Naive thymus-derived CD8-positive, alpha-beta T cell (primary cell): Measurements from ENCODE around the gene ZBED6. TPM values are rescaled to one million over a fixed set of nuclear protein-coding genes. Genes with fewer than 3 reads are reported as not detected.
"Not testable (repeated sequence)": the region's sequence is repeated elsewhere in the genome, so short reads cannot be mapped to it uniquely, and the experiment has no call there.

Experiments used
- ATAC-seq, 2 donors: fragments of 150-1000 bp; cut with Tn5 transposase in 1 of 2; sonication (Bioruptor Pico), chemical (Tn5 transposase) in 1 of 2; 1 replicate in 1 of 2; 2 replicates in 1 of 2; pipeline ENCODE4 v1.10.0; 2021; ENCODE audit warnings: mild to moderate bottlenecking in 2 of 2, moderate library complexity in 2 of 2
- POLR2A ChIA-PET: fragments of 350-600 bp; sonication (Branson Sonifier 250); formaldehyde crosslinking; loops from one replicate; lab custom pipeline; 2021; ENCODE audit warnings: antibody characterized with exemption; lab: Charles Lee
- DNase-seq, 10 donors: peaks; one replicate each; pipeline versions ENCODE4 v3.0.0 to v3.0.0-alpha.2; 2020 to 2022
- H3K27ac Mint-ChIP-seq, 10 donors: one replicate each; pipeline ENCODE4 v1.8.0; 2020 to 2022; ENCODE audit warnings: mild to moderate bottlenecking in 10 of 10, mixed read lengths in 10 of 10, moderate library complexity in 4 of 10, inconsistent platforms in 1 of 10
- H3K27me3 Mint-ChIP-seq, 5 donors: one replicate each; pipeline ENCODE4 v1.8.0; 2021 to 2022; ENCODE audit warnings: mixed read lengths in 5 of 5
- H3K36me3 Mint-ChIP-seq, 3 donors: one replicate each; pipeline ENCODE4 v1.8.0; 2020 to 2022; ENCODE audit warnings: mixed read lengths in 3 of 3, mild to moderate bottlenecking in 2 of 3, inconsistent platforms in 1 of 3
- H3K4me1 Mint-ChIP-seq, 4 donors: one replicate each; pipeline ENCODE4 v1.8.0; 2021 to 2022; ENCODE audit warnings: mixed read lengths in 4 of 4
- H3K4me3 Mint-ChIP-seq, 10 donors: one replicate each; pipeline ENCODE4 v1.8.0; 2020 to 2022; ENCODE audit warnings: mild to moderate bottlenecking in 10 of 10, mixed read lengths in 10 of 10, moderate library complexity in 6 of 10, inconsistent platforms in 1 of 10
- H3K9me3 Mint-ChIP-seq, 9 donors: one replicate each; pipeline ENCODE4 v1.8.0; 2020 to 2022; ENCODE audit warnings: mixed read lengths in 9 of 9, mild to moderate bottlenecking in 3 of 9, inconsistent platforms in 1 of 9, moderate library complexity in 1 of 9
- polyA plus RNA-seq, 3 donors: library from polyadenylated mRNA; unstranded; fragments of 300-500 nt; fragmentation: Illumina TruSeq; gene quantifications; one replicate each; pipeline ENCODE4 v1.2.3, GENCODE V29; 2021
- total RNA-seq, 8 experiments: library from RNA in 2 of 8; stranded (reverse) in 2 of 8; gene quantifications; one replicate each; pipeline ENCODE4 v1.2.3 and lab custom pipeline; 2021 to 2026

ZBED6 gene, protein sequence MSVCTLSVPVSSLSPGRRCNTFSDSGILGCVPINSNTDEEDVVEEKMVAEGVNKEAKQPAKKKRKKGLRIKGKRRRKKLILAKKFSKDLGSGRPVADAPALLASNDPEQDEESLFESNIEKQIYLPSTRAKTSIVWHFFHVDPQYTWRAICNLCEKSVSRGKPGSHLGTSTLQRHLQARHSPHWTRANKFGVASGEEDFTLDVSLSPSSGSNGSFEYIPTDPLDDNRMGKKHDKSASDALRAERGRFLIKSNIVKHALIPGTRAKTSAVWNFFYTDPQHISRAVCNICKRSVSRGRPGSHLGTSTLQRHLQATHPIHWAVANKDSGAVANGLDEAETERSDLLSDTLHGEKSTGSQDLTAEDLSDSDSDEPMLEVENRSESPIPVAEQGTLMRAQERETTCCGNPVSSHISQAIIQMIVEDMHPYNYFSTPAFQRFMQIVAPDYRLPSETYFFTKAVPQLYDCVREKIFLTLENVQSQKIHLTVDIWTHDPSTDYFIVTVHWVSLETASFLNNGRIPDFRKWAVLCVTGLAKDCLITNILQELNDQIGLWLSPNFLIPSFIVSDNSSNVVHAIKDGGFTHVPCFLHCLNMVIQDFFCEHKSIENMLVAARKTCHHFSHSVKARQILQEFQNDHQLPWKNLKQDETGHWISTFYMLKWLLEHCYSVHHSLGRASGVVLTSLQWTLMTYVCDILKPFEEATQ (N-terminal part only)
- total RNA-seq (10 to 100 TPM; 30.3 to 32.0 TPM), polyA plus RNA-seq (1 to 10 TPM; 1.1 to 1.2 (median 1.1) TPM), total RNA-seq (lab: John Stamatoyannopoulos, UW) (0.34 to 2.7 (median 1.3) reads per million in 6 experiments)

DNA sequence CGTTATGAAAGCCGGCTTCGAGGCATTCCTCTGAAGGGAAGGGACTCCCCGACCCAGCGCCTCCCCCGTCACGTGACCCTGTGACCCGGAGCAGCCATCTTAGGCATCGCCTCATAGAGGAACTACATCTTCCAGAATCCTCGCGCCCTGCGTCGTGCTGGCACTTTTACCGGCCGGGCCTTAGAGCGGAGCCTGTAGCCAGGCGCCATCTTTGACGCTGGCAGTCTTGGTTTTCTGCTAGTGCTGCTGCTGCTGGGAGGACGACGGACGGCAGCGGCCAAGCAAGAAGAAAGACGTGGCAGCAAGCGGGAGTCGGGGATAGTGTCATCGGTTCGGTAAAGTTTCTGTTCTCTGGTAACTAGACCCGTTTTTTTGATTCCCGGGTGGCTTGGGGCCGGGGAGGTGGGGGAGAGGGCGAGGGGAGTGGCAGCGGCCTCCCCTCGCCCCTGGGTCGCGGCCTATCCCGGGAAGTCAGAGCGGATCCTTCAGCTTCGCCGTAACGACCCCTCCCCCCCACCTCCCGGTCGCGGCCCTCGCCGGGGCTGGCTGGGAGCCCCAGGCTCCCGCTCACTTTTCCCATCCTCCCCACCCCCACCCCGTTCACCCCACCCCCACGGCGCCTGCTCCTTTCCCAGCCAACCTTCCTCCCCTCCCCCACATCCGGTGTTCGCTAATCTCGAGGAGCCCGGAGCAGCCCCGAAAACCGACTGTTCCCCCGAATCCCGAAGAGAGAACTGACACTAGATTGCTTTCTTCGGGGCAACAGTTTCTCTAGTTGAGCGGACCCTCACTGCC, at the start of gene ZBED6, which contains the start of gene ZC3H11A:
ZBED6 (plus strand) TSS at position 183 of the 795 bp plus-strand sequence. CDS start 1,900 bp downstream, outside the sequence.
ZC3H11A (plus strand) TSS at position 183 of the 795 bp plus-strand sequence. CDS start 21,448 bp downstream, outside the sequence.
- H3K4me3 Mint-ChIP-seq, result peak within 1 kb of the TSS; percentile 94 to 99 (median 98)
- DNase-seq, result peak; percentile 88 to 99 (median 98)
- H3K4me1 Mint-ChIP-seq, result peaks cover 15 to 58% (median 51%) of the 10 kb centered on the region in 4 donors
- H3K27ac Mint-ChIP-seq, result peak within 1 kb of the TSS; percentile 88 to 99 (median 97)
- H3K36me3 Mint-ChIP-seq, result peaks cover 5 to 30% (median 16%) of the 10 kb centered on the region in 3 donors
- no peaks in the 10 kb centered on the region for H3K9me3 Mint-ChIP-seq
- peak; percentile 98 for ATAC-seq
- H3K27me3 Mint-ChIP-seq, result no peaks in the 10 kb centered on the region
- POLR2A ChIA-PET, result interaction anchor here (0.7 kb wide), 1 partner anchor 167 kb away, joined by 3 read pairs; no protein-coding TSS in a partner anchor

DNA sequence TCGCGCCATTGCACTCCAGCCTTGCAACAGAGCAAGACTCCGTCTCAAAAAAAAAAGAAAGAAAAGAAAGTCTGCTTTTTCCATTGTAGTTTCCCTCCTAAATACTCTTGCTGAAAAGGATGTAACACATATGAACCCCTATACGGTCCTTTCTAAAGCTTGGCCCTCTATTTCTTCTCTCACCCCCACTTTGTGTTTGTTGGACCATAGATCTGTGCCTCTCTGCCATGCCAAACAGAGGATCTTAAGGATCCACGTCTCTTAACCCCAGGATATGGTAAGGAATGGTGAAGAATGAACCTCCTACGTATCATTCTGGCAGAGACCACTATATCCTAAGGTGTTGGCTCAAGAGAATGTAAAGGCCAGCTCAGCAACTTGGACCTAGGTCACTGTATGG, 49.1 kb upstream of the ZBED6 start:
- POLR2A ChIA-PET, result interaction anchor here (0.7 kb wide), 2 partner anchors 19 to 45 kb away, joined by 3 read pairs; partner anchors contain the start of gene LAX1
- Mint-ChIP-seq H3K4me1 (peaks cover 9 to 25% (median 23%) of the 10 kb centered on the region in 4 donors), H3K27ac (peak overlapping the region in 2 of 10 donors; percentile 20 to 56), H3K9me3 (no peaks in the 10 kb centered on the region), H3K4me3 (peak overlapping the region in 1 of 10 donors; percentile 2), H3K27me3 (no peaks in the 10 kb centered on the region), H3K36me3 (peaks cover 0 to 3% (median 0%) of the 10 kb centered on the region in 3 donors)
- no peak for ATAC-seq
- no peak for DNase-seq

DNA sequence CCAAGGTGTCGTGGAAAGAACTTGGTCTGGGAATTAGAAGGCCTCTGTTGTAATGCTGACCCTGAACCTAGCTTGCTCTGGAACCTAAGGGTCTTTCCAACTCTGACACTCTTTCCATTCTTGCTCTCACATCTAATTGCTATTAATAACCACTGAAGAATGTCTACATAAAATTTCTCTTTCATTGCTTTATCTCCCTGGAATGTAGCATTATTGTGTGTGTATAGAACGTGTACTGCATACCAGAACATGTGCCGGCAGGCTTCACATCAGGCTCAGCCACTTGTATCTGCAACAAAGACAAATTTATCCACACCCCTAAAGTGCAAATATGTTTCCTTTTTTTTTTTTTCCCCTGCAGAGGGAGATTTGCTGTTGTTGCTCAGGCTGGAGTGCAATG, 44.4 kb upstream of the ZBED6 start:
- ATAC-seq (no peak), DNase-seq (no peak)
- no peaks in the 10 kb centered on the region for H3K9me3 Mint-ChIP-seq
- H3K4me3 Mint-ChIP-seq, result no peak overlapping the region
- H3K27ac Mint-ChIP-seq, result peak overlapping the region in 1 of 10 donors; percentile 9
- H3K36me3 Mint-ChIP-seq, result no peaks in the 10 kb centered on the region
- POLR2A ChIA-PET, result interaction anchor here (0.6 to 1.7 kb wide), 3 partner anchors 14 to 475 kb away, joined by 3 to 5 read pairs (median 3); partner anchors contain the start of gene LAX1
- H3K4me1 Mint-ChIP-seq, result peaks cover 2 to 30% (median 19%) of the 10 kb centered on the region in 4 donors
- no peaks in the 10 kb centered on the region for H3K27me3 Mint-ChIP-seq

DNA sequence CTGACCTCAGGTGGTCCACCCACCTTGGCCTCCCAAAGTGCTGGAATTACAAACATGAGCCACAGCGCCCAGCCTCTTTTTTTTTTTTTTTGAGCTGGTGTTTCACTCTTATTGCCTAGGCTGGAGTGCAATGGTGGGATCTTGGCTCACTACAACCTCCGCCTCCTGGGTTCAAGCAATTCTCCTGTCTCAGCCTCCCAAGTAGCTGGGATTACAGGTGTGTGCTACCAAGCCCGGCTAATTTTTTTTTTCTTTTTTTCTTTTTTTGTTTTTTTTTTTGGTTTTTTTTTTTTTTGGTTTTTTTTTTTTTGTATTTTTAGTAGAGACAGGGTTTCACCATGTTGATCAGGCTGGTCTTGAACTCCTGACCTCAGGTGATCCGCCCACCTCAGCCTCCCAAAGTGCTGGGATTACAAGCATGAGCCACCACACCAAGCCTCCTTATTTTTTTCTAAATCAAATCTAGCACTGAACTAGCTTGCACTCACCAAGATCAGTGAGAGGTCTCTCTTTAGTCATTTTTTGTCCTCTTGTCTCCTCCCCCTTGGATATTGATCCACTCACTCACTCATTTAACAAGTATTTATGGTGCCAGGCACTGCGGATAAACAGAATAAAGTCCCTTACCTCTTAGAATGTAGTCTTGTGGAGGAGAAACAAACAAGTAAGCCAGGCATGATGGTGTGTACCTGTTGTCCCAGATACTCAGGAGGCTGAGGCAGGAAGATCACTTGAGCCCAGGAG, 43.6 kb upstream of the ZBED6 start:
- Mint-ChIP-seq H3K27ac (peak overlapping the region in 5 of 10 donors; percentile 26 to 43 (median 36)), H3K4me1 (peaks cover 2 to 35% (median 24%) of the 10 kb centered on the region in 4 donors)
- POLR2A ChIA-PET, result interaction anchor here (0.6 to 1.7 kb wide), 5 partner anchors 13 to 476 kb away, joined by 3 to 5 read pairs (median 3); partner anchors contain the start of gene LAX1
- H3K9me3 Mint-ChIP-seq, H3K4me3 Mint-ChIP-seq, ATAC-seq, H3K27me3 Mint-ChIP-seq, H3K36me3 Mint-ChIP-seq, DNase-seq: not testable (repeated sequence)

DNA sequence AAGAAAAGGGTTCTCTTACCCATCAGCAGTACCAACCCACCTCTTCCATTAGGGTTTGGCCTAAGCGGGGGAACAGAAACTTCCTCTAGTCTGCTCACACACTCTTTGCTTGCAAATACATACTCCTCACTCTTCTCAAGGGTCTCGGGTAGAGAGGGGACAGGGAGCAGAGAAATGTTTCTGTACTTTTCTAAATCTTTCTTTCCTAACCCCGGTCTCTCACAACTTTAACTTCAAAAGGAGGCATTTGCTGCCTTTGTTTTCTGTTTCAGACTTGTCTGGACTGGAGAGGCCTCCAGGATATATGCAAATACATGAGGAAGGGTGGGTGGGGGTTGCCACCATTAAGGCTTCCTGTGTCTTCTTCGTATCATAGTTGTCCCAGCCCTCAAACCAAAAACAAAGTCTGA, 41.0 kb upstream of the ZBED6 start:
- peak overlapping the region in 9 of 10 donors; percentile 4 to 78 (median 42) for H3K4me3 Mint-ChIP-seq
- no peaks in the 10 kb centered on the region for H3K27me3 Mint-ChIP-seq
- ATAC-seq, result peak; percentile 69 to 78

DNA sequence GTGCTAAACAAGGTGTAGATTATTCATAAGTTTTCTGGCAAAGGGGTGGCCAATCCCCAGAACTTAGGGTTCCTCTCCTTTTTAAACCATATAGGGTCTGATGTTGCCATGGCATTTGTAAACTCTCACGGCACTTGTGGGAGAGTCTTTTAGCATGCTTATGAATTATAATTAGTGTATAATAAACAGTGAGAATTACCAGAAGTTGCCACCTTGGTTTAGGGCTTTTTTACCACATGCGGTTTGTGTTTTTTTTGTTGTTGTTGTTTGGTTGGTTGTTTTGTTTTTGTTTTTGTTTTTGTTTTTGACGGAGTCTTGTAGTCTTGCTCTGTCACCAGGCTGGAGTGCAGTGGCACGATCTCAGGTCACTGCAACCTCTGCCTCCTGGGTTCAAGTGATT, 39.4 kb upstream of the ZBED6 start:
- no peaks in the 10 kb centered on the region for H3K36me3 Mint-ChIP-seq
- H3K9me3 Mint-ChIP-seq, result no peaks in the 10 kb centered on the region
- H3K4me1 Mint-ChIP-seq, result peaks cover 2 to 42% (median 27%) of the 10 kb centered on the region in 4 donors
- H3K27ac Mint-ChIP-seq, result peak overlapping the region in 6 of 10 donors; percentile 25 to 80 (median 58)
- ATAC-seq, result no peak
- H3K27me3 Mint-ChIP-seq, result no peaks in the 10 kb centered on the region
- POLR2A ChIA-PET, result interaction anchor here (1.1 kb wide), 1 partner anchor 9 kb away, joined by 5 read pairs; the partner anchor contains the start of gene LAX1
- peak in 1 of 10 donors; percentile 43 for DNase-seq
- H3K4me3 Mint-ChIP-seq, result peak overlapping the region in 2 of 10 donors; percentile 25 to 43

More for the DNA sequence above, 41.0 kb upstream of the ZBED6 start:
- Mint-ChIP-seq H3K9me3 (no peaks in the 10 kb centered on the region), H3K36me3 (no peaks in the 10 kb centered on the region), H3K4me1 (peaks cover 2 to 40% (median 27%) of the 10 kb centered on the region in 4 donors), H3K27ac (peak overlapping the region; percentile 73 to 95 (median 93))
- peak in 4 of 10 donors; percentile 3 to 31 (median 26) for DNase-seq
- POLR2A ChIA-PET, result interaction anchor here (0.7 kb wide), 1 partner anchor 34 kb away, joined by 3 read pairs; no protein-coding TSS in a partner anchor

DNA sequence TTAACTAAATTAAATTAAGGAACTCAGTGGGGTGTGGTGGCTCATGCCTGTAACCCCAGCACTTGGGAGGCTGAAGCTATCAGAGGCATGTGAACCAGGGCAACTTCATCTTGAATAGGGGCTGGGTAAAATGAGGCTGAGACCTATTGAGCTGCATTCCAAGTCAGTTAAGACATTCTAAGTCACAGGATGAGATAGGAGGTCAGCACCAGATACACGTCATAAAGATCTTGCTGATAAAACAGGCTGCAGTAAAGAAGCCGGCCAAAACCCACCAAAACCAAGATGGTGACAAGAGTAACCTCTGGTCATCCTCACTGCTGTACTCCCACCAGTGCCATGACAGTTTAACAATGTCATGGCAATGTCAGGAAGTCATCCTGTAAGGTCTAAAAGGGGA, 36.7 kb upstream of the ZBED6 start:
- H3K27ac Mint-ChIP-seq, result peak overlapping the region in 2 of 10 donors; percentile 9 to 36
- ATAC-seq, H3K27me3 Mint-ChIP-seq, DNase-seq, POLR2A ChIA-PET, H3K9me3 Mint-ChIP-seq, H3K36me3 Mint-ChIP-seq, H3K4me3 Mint-ChIP-seq: not testable (repeated sequence)
- H3K4me1 Mint-ChIP-seq, result peaks cover 6 to 47% (median 34%) of the 10 kb centered on the region in 4 donors

DNA sequence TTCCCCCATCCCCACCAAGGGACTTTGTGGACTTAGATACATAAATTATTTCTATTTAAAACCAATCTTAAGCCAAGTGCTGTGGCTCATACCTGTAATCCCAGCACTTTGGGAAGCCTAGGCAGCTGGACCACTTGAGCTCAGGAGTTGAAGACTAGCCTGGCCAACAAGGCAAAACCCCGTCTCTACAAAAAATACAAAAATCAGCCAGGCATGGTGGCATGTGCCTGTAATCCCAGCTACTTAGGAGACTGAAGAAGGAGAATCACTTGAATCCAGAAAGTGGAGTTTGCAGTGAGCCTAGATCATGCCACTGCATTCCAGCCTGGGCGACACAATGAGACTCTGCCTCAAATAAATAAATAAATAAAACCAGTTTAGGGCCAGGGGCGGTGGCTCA, 34.9 kb upstream of the ZBED6 start:
- peak overlapping the region in 1 of 10 donors; percentile 19 for H3K27ac Mint-ChIP-seq
- no peaks in the 10 kb centered on the region for H3K36me3 Mint-ChIP-seq
- DNase-seq, result no peak
- H3K27me3 Mint-ChIP-seq, result no peaks in the 10 kb centered on the region
- no peaks in the 10 kb centered on the region for H3K9me3 Mint-ChIP-seq
- peaks cover 11 to 50% (median 37%) of the 10 kb centered on the region in 4 donors for H3K4me1 Mint-ChIP-seq
- H3K4me3 Mint-ChIP-seq, result no peak overlapping the region
- ATAC-seq, result no peak
- POLR2A ChIA-PET, result no interaction called here

DNA sequence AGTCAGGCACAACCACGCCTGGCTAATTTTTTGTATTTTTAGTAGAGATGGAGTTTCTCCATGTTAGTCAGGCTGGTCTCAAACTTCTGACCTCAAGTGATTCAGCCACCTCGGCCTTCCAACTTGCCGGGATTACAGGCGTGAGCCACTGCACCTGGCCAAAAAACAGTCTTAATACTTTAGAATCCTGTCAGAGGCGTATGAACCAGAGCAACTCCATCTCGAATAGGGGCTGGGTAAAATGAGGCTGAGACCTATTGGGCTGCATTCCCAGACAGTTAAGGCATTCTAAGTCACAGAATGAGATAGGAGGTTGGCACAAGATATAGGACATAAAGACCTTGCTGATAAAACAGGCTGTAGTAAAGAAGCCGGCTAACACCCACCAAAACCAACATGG, 33.5 kb upstream of the ZBED6 start:
- ATAC-seq, H3K27me3 Mint-ChIP-seq, H3K4me3 Mint-ChIP-seq, H3K9me3 Mint-ChIP-seq, DNase-seq, H3K36me3 Mint-ChIP-seq, POLR2A ChIA-PET: not testable (repeated sequence)
- H3K27ac Mint-ChIP-seq, result peak overlapping the region in 9 of 10 donors; percentile 69 to 98 (median 97)
- peaks cover 11 to 47% (median 40%) of the 10 kb centered on the region in 4 donors for H3K4me1 Mint-ChIP-seq

DNA sequence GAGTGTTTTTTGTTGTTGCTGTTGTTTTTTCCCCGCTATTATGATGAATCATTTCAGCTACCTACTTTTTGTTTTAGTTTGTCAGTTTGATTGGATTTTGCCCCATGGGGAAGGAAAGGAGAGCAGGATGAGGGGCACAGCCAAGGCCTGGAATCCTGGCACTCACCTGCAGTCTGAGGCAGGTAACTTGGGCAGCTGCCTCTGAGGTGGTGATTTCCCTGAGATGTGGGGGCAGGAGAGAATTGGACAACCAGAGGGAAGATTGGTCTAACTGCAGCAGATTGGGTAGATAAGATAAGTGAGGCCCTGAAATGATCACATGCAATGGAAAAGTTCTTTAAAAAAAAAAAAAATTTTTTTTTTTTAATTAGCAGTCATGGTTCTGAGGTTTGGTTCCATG, 31.9 kb upstream of the ZBED6 start:
- Mint-ChIP-seq H3K9me3 (no peaks in the 10 kb centered on the region), H3K36me3 (peaks cover 0 to 10% (median 4%) of the 10 kb centered on the region in 3 donors), H3K27me3 (no peaks in the 10 kb centered on the region), H3K27ac (peak overlapping the region; percentile 94 to 99 (median 98)), H3K4me3 (peak overlapping the region; percentile 16 to 98 (median 72)), H3K4me1 (peaks cover 15 to 61% (median 50%) of the 10 kb centered on the region in 4 donors)
- POLR2A ChIA-PET, result interaction anchor here (0.8 to 3.2 kb wide), 3 partner anchors 12 to 24 kb away, joined by 3 to 19 read pairs (median 10); no protein-coding TSS in a partner anchor
- DNase-seq, result no peak
- ATAC-seq, result no peak
